Chondrocyte (in vitro differentiated cells): Measurements from ENCODE around the gene NFX1. TPM values are rescaled to one million over a fixed set of nuclear protein-coding genes. Genes with fewer than 3 reads are reported as not detected.

Experiments used
- DNase-seq: peaks from one replicate; pipeline ENCODE4 v3.0.0; 2021; ENCODE audit warnings: mixed read lengths, low spot score
- H3K27ac Mint-ChIP-seq: one replicate; pipeline ENCODE4 v1.8.0; 2021; ENCODE audit warnings: mild to moderate bottlenecking, moderate library complexity, mixed read lengths; ENCODE audit not compliant: unreplicated experiment
- H3K27me3 Mint-ChIP-seq: 2 replicates; pipeline ENCODE4 v1.8.0; 2021; ENCODE audit warnings: low read depth, mixed read lengths
- H3K36me3 Mint-ChIP-seq: 2 replicates; pipeline ENCODE4 v1.8.0; 2021; ENCODE audit warnings: low read depth, mixed read lengths
- H3K4me1 Mint-ChIP-seq: 2 replicates; pipeline ENCODE4 v1.8.0; 2021; ENCODE audit warnings: low read depth, mild to moderate bottlenecking, mixed read lengths
- H3K4me3 Mint-ChIP-seq: one replicate; pipeline ENCODE4 v1.8.0; 2021; ENCODE audit warnings: mild to moderate bottlenecking, moderate library complexity, mixed read lengths; ENCODE audit not compliant: unreplicated experiment
- H3K9me3 Mint-ChIP-seq: 2 replicates; pipeline ENCODE4 v1.8.0; 2021; ENCODE audit warnings: low read depth, mixed read lengths
- CTCF ChIP-seq: fragments of 200-600 bp; sonication (generic); IDR thresholded peaks from 2 replicates; pipeline ENCODE4 v1.5.0; 2021; ENCODE audit warnings: antibody characterized with exemption, mild to moderate bottlenecking, moderate library complexity
- total RNA-seq: library from RNA; stranded (reverse); gene quantifications from 3 replicates; pipeline ENCODE4 v1.2.1, GENCODE V29; 2021

The NFX1 gene
- total RNA-seq, 1 donor from 2014 or later: 28.4 TPM

GRCh38 chr9:33289496-33289895, 820 bp upstream of the NFX1 start:
- peaks cover 7% of the 10 kb centered on the region for H3K36me3 Mint-ChIP-seq
- peaks cover 36% of the 10 kb centered on the region for H3K4me1 Mint-ChIP-seq
- TF ChIP-seq CTCF: no peak
- H3K27me3 Mint-ChIP-seq: no peaks in the 10 kb centered on the region
- H3K4me3 Mint-ChIP-seq: peak overlapping the region; percentile 95
- DNase-seq: no peak
- no peaks in the 10 kb centered on the region for H3K9me3 Mint-ChIP-seq
- H3K27ac Mint-ChIP-seq: peak overlapping the region; percentile 100

GRCh38 chr9:33289936-33290246, 425 bp upstream of the NFX1 start:
- peaks cover 36% of the 10 kb centered on the region for H3K4me1 Mint-ChIP-seq
- peaks cover 11% of the 10 kb centered on the region for H3K36me3 Mint-ChIP-seq
- peak overlapping the region; percentile 100 for H3K27ac Mint-ChIP-seq
- H3K4me3 Mint-ChIP-seq: peak overlapping the region; percentile 95
- H3K9me3 Mint-ChIP-seq: no peaks in the 10 kb centered on the region
- no peaks in the 10 kb centered on the region for H3K27me3 Mint-ChIP-seq
- no peak for DNase-seq
- TF ChIP-seq CTCF: no peak

- no peak for DNase-seq
- peaks cover 40% of the 10 kb centered on the region for H3K4me1 Mint-ChIP-seq
- H3K27me3 Mint-ChIP-seq: no peaks in the 10 kb centered on the region
- H3K9me3 Mint-ChIP-seq: no peaks in the 10 kb centered on the region
- H3K36me3 Mint-ChIP-seq: peaks cover 14% of the 10 kb centered on the region
- H3K4me3 Mint-ChIP-seq: peak overlapping the region; percentile 95
- no peak for TF ChIP-seq CTCF
- H3K27ac Mint-ChIP-seq: peak overlapping the region; percentile 100
Measured at GRCh38 chr9:33291031-33291397, 698 bp downstream of the NFX1 start.

- Mint-ChIP-seq H3K36me3 (peaks cover 19% of the 10 kb centered on the region), H3K27me3 (no peaks in the 10 kb centered on the region), H3K4me3 (peak overlapping the region; percentile 95), H3K27ac (peak overlapping the region; percentile 100), H3K4me1 (peaks cover 47% of the 10 kb centered on the region), H3K9me3 (no peaks in the 10 kb centered on the region)
- no peak for DNase-seq
- no peak for TF ChIP-seq CTCF
Measured at GRCh38 chr9:33291901-33292300, 1.6 kb downstream of the NFX1 start.

GRCh38 chr9:33293782-33294181, 3.5 kb downstream of the NFX1 start:
- no peak for TF ChIP-seq CTCF
- DNase-seq: no peak
- H3K36me3 Mint-ChIP-seq: peaks cover 30% of the 10 kb centered on the region
- no peak overlapping the region for H3K27ac Mint-ChIP-seq
- peaks cover 64% of the 10 kb centered on the region for H3K4me1 Mint-ChIP-seq
- no peak overlapping the region for H3K4me3 Mint-ChIP-seq
- H3K27me3 Mint-ChIP-seq: no peaks in the 10 kb centered on the region
- H3K9me3 Mint-ChIP-seq: no peaks in the 10 kb centered on the region
